Esophagus squamous epithelium (tissue), 5 donors: ENCODE measurements around the gene EHMT1. TPM values are rescaled to one million over a fixed set of nuclear protein-coding genes. Genes with fewer than 3 reads are reported as not detected.

Source experiments
- DNase-seq: peaks from one replicate; lab custom pipeline; 2025; lab: John Stamatoyannopoulos, UW
- H3K27ac ChIP-seq, 4 donors: fragments of 200-600 bp; sonication (generic); one replicate each; pipeline ENCODE4 v1.5.1; 2016 to 2019; ENCODE audit warnings: mild to moderate bottlenecking in 1 of 4
- H3K27me3 ChIP-seq, 4 donors: fragments of 200-600 bp; sonication (generic); 1 replicate in 3 of 4; 2 replicates in 1 of 4; pipeline versions ENCODE4 v1.5.1 to v1.6.0; 2017 to 2021; ENCODE audit warnings: antibody characterized with exemption in 1 of 4
- H3K36me3 ChIP-seq, 3 donors: fragments of 200-600 bp; sonication (generic); one replicate each; pipeline ENCODE4 v1.5.1; 2016 to 2019
- H3K4me1 ChIP-seq, 3 donors: fragments of 200-600 bp; sonication (generic); one replicate each; pipeline ENCODE4 v1.5.1; 2017 to 2019
- H3K4me3 ChIP-seq, 4 donors: fragments of 200-600 bp; sonication (generic); 1 replicate in 3 of 4; 2 replicates in 1 of 4; pipeline ENCODE4 v1.5.1; 2016 to 2019; ENCODE audit warnings: mild to moderate bottlenecking in 2 of 4, moderate library complexity in 1 of 4
- H3K9me3 ChIP-seq, 3 donors: fragments of 200-600 bp; sonication (generic); one replicate each; pipeline ENCODE4 v1.5.1; 2016 to 2019
- CTCF ChIP-seq, 6 experiments: fragments of 450-650 bp in 4 of 6; fragments of 200-600 bp in 2 of 6; sonication (generic) in 2 of 6; IDR thresholded peaks; one replicate each; pipeline ENCODE4 v1.5.1; 2016 to 2019; ENCODE audit warnings: antibody characterized with exemption in 6 of 6, mild to moderate bottlenecking in 4 of 6, moderate library complexity in 4 of 6
- POLR2A ChIP-seq, 4 donors: fragments of 450-650 bp; IDR thresholded peaks; one replicate each; pipeline ENCODE4 v1.6.1; 2017; ENCODE audit warnings: antibody characterized with exemption in 4 of 4, mild to moderate bottlenecking in 4 of 4, moderate library complexity in 3 of 4
- WGBS, 2 donors: methylation state at CpG; one replicate each; pipeline ENCODE4 v1.1.5; 2018; 5-methylcytosine and 5-hydroxymethylcytosine counted together
- intact Hi-C: fragments of 100-400 bp; cut with DNase I; formaldehyde crosslinking; loops from one replicate; pipeline ENCODE4 v1.15.0; 2022
- total RNA-seq, 4 donors: library from RNA; depleted of rRNA; stranded (reverse); fragments of >200 nt; gene quantifications; one replicate each; pipeline ENCODE4 v1.1.0, GENCODE V29; 2016
- donor health status: DM: yes; HTN: yes; CAD: no.

EHMT1 gene
- total RNA-seq, 4 donors from 2014 or later: 42.8 to 87.0 (median 65.0) TPM

DNA sequence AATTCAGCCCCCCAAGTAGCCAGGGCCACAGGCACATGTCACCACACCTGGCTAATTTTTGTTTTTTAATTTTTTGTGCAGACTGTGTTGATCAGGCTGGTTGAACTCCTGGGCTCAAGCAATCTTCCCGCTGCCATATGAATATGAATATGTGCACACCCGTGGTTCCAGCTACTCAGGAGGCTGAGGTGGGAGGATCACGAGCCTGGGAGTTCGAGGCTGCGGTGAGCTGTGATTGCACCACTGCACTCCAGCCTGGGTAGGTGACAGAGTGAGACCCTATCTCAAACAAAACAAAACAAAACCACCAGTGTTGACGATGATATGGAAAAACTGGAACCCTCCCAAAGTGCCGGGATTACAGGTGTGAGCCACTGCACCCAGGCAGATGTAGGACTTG, 32.0 kb downstream of the EHMT1 start:
- H3K27ac ChIP-seq: no peak overlapping the region
- no peak overlapping the region for H3K4me3 ChIP-seq
- DNase-seq: no peak
- H3K27me3 ChIP-seq: no peaks in the 10 kb centered on the region
- no peaks in the 10 kb centered on the region for H3K9me3 ChIP-seq
- peaks cover 0 to 7% (median 0%) of the 10 kb centered on the region in 3 donors for H3K4me1 ChIP-seq
- peaks cover 0 to 85% (median 0%) of the 10 kb centered on the region in 3 donors for H3K36me3 ChIP-seq
- intact Hi-C loops: no loop called here
- WGBS, 2 donors: 88% methylated on average over 6 to 7 of the region's 7 CpGs
- TF ChIP-seq POLR2A (IDR thresholded peaks at IDR 0.05): no peak

DNA sequence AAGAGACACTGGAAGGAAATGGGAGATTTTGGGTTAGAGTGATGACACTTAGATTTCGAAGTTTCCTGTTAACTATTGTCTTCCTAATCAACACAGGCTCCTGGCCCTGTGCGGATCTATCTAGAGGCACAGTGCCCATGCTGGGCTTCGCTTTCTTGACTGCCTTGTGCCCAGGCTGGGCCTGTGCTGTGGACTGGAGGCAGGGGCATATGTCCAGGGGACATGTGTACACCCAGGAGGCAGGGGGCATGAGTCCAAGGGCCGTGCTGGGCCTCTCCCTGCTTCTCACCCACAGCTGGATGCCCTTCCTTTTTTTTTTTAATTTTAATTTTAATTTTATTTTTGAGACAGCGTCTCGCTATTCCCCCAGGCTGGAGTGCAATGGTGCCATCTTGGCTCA, 37.6 kb downstream of the EHMT1 start:
- WGBS, 2 donors: 95 to 96% methylated on average over 6 of the region's 6 CpGs
- no peak for TF ChIP-seq CTCF (IDR thresholded peaks at IDR 0.05)
- no peak for TF ChIP-seq POLR2A (IDR thresholded peaks at IDR 0.05)
- no peaks in the 10 kb centered on the region for H3K27me3 ChIP-seq
- H3K4me1 ChIP-seq: no peaks in the 10 kb centered on the region
- intact Hi-C loops: no loop called here
- no peak overlapping the region for H3K4me3 ChIP-seq
- DNase-seq: no peak
- H3K9me3 ChIP-seq: no peaks in the 10 kb centered on the region
- H3K27ac ChIP-seq: no peak overlapping the region
- peaks cover 0 to 54% (median 0%) of the 10 kb centered on the region in 3 donors for H3K36me3 ChIP-seq

GRCh38 chr9:137657606-137658005, 38.8 kb downstream of the EHMT1 start:
- Histone ChIP-seq H3K27me3 (no peaks in the 10 kb centered on the region), H3K36me3 (peaks cover 0 to 42% (median 0%) of the 10 kb centered on the region in 3 donors), H3K4me3 (no peak overlapping the region), H3K9me3 (no peaks in the 10 kb centered on the region), H3K4me1 (no peaks in the 10 kb centered on the region), H3K27ac (no peak overlapping the region)
- intact Hi-C loops: no loop called here
- TF ChIP-seq POLR2A (IDR thresholded peaks at IDR 0.05) (no peak), CTCF (IDR thresholded peaks at IDR 0.05) (no peak)
- no peak for DNase-seq
- 80 to 82% methylated on average over 2 of the region's 2 CpGs for WGBS, 2 donors

DNA sequence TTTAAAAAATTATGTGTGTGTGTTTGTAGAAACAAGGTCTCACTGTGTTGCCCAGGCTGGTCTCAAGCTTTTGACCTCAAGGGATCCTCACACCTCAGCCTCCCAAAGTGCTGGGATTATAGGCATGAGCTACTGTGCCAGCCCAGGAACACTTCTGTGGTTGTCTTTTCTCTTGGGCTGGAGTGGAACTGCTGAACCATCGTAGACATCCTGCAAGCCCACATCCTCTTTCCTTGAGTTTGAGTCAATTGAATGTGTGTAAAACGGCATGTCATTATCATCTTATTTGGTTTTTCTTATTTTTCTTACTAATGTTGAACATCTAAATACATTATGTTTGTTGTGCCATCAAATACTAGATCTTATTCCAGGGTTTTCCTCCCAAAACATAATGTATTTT, 40.0 kb downstream of the EHMT1 start:
- Histone ChIP-seq H3K9me3 (no peaks in the 10 kb centered on the region), H3K4me1 (no peaks in the 10 kb centered on the region), H3K27me3 (no peaks in the 10 kb centered on the region), H3K27ac (no peak overlapping the region), H3K4me3 (no peak overlapping the region), H3K36me3 (peaks cover 0 to 30% (median 0%) of the 10 kb centered on the region in 3 donors)
- 60 to 62% methylated on average over 2 of the region's 2 CpGs for WGBS, 2 donors
- no peak for TF ChIP-seq POLR2A (IDR thresholded peaks at IDR 0.05)
- no peak for TF ChIP-seq CTCF (IDR thresholded peaks at IDR 0.05)
- intact Hi-C loops: no loop called here
- DNase-seq: no peak

DNA sequence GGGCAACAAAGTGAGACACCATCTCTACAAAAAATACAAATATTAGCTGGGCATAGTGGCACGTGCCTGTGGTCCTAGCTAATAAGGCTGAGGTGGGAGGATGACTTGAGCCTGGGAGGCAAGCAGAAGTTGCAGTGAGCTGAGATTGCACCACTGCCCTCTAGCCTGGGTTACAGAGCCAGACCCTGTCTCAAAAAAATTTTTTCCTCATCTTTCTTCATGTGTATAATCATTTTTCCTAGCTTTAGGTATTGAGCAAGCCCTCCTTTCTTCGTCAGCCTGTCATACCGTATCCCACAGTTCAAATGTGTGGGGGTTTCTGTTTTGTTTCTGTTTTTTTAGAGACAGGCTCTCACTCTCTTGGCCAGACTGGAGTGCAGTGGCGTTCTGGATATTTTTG, 41.3 kb downstream of the EHMT1 start:
- intact Hi-C loops: no loop called here
- no peak overlapping the region for H3K27ac ChIP-seq
- no peaks in the 10 kb centered on the region for H3K27me3 ChIP-seq
- WGBS, 2 donors: 73% methylated on average over 4 of the region's 4 CpGs
- TF ChIP-seq POLR2A (IDR thresholded peaks at IDR 0.05) (no peak), CTCF (IDR thresholded peaks at IDR 0.05) (no peak)
- no peaks in the 10 kb centered on the region for H3K9me3 ChIP-seq
- no peak overlapping the region for H3K4me3 ChIP-seq
- peaks cover 0 to 17% (median 0%) of the 10 kb centered on the region in 3 donors for H3K36me3 ChIP-seq
- no peaks in the 10 kb centered on the region for H3K4me1 ChIP-seq
- no peak for DNase-seq

DNA sequence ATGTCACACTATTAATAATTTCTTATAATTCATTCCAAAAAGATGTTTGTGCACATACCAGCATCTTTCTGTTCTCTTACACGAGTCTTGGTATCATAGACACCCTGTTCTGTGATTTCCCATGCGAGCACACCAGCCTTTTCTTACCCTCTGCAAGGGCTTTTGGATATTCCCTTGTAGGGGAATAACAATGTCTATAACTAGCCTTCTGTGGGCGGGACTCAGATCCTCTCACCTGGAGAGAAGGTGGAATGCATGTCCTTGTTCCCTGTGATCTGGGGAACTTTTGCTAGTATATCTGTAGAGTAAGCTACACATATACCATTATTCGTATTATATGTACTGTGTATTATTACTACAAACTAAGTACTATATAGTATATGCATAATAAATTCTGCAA, 44.8 kb downstream of the EHMT1 start:
- TF ChIP-seq CTCF (IDR thresholded peaks at IDR 0.05): no peak
- TF ChIP-seq POLR2A (IDR thresholded peaks at IDR 0.05): no peak
- Histone ChIP-seq H3K9me3 (no peaks in the 10 kb centered on the region), H3K36me3 (peaks cover 0 to 10% (median 8%) of the 10 kb centered on the region in 3 donors), H3K27me3 (no peaks in the 10 kb centered on the region), H3K27ac (no peak overlapping the region), H3K4me3 (no peak overlapping the region), H3K4me1 (peaks cover 0 to 17% (median 4%) of the 10 kb centered on the region in 3 donors)
- intact Hi-C loops: no loop called here
- no peak for DNase-seq
- 88 to 92% methylated on average over 4 of the region's 4 CpGs for WGBS, 2 donors
